Stimulated activated CD4-positive, alpha-beta T cell treated with anti-CD3 and anti-CD28 coated beads, Interleukin-4, amount 100 ng/mL, for 4 hours (primary cell): ENCODE measurements around the gene INPP5A.
"Not testable (repeated sequence)": the region's sequence is repeated elsewhere in the genome, so short reads cannot be mapped to it uniquely, and the experiment has no call there.

Experiments used
- DNase-seq, 2 experiments: peaks; one replicate each; pipeline ENCODE4 v3.0.0-alpha.2; 2020

Gene INPP5A

GRCh38 chr10:132537684-132538001 is at the start of gene INPP5A:
TSS of gene INPP5A (plus strand) at chr10:132537787. CDS start at chr10:132538097, 310 bp downstream.
- DNase-seq: no peak

- no peak for DNase-seq
These were observed 49.3 kb upstream of the INPP5A start for GRCh38 chr10:132488231-132488821.

GRCh38 chr10:132489053-132489703 is 48.4 kb upstream of the INPP5A start:
- DNase-seq: no peak

GRCh38 chr10:132489704-132490534 is 47.7 kb upstream of the INPP5A start:
- DNase-seq: no peak

- DNase-seq: not testable (repeated sequence)
These were observed 46.1 kb upstream of the INPP5A start for GRCh38 chr10:132491534-132491933.

GRCh38 chr10:132492323-132493025 is 45.1 kb upstream of the INPP5A start:
- DNase-seq: no peak

- DNase-seq: no peak
These were observed 44.3 kb upstream of the INPP5A start for GRCh38 chr10:132493246-132493755.

GRCh38 chr10:132493756-132494290 is 43.8 kb upstream of the INPP5A start:
- DNase-seq: no peak

GRCh38 chr10:132494866-132495630 is 42.5 kb upstream of the INPP5A start:
- no peak for DNase-seq

- DNase-seq: no peak
These were observed 41.1 kb upstream of the INPP5A start for GRCh38 chr10:132496360-132497062.

- no peak for DNase-seq
These were observed 40.4 kb upstream of the INPP5A start for GRCh38 chr10:132497063-132497680.

- DNase-seq: no peak
These were observed 39.6 kb upstream of the INPP5A start for GRCh38 chr10:132497861-132498561.

- no peak for DNase-seq
These were observed 38.8 kb upstream of the INPP5A start for GRCh38 chr10:132498562-132499366.

- DNase-seq: no peak
These were observed 38.3 kb upstream of the INPP5A start for GRCh38 chr10:132499367-132499685.

GRCh38 chr10:132500781-132501415 is 36.7 kb upstream of the INPP5A start:
- no peak for DNase-seq

GRCh38 chr10:132502544-132503300 is 34.9 kb upstream of the INPP5A start:
- no peak for DNase-seq

- DNase-seq: no peak
These were observed 33.8 kb upstream of the INPP5A start for GRCh38 chr10:132503581-132504421.
